H1 (cell line): ENCODE results near the gene ADAMTS17. TPM values are rescaled to one million over a fixed set of nuclear protein-coding genes. Genes with fewer than 3 reads are reported as not detected.

Source experiments
- CTCF ChIA-PET: fragments of 300-600 bp; sonication (Branson Sonifier 250); formaldehyde crosslinking; loops from one replicate; lab custom pipeline; 2021; ENCODE audit not compliant: partially characterized antibody; lab: Charles Lee
- POLR2A ChIA-PET: fragments of 300-600 bp; sonication (Branson Sonifier 250); formaldehyde crosslinking; loops from one replicate; lab custom pipeline; 2021; ENCODE audit warnings: inconsistent platforms; ENCODE audit not compliant: partially characterized antibody; lab: Charles Lee
- DNase-seq, 2 experiments: peaks; one replicate each; pipeline versions ENCODE4 v3.0.0 to v3.0.0-alpha.2; 2010 to 2022; ENCODE audit warnings: low spot score in 2 of 2, low read depth in 1 of 2, mixed read lengths in 1 of 2
- FAIRE-seq: peaks from 2 replicates; lab custom pipeline; 2011; peaks lifted over from hg19 to GRCh38; lab: Jason Lieb, UNC
- H2AFZ ChIP-seq: 2 replicates; pipeline ENCODE4 v1.8.1; 2012; ENCODE audit warnings: low read length, inconsistent platforms
- H2AK5ac ChIP-seq: 2 replicates; pipeline ENCODE4 v1.6.1; 2013; ENCODE audit warnings: low read depth, low read length
- H2BK120ac ChIP-seq: replicated peaks from 2 replicates; pipeline ENCODE3; 2013; ENCODE audit warnings: low read depth, low read length, inconsistent platforms
- H2BK12ac ChIP-seq: 2 replicates; pipeline ENCODE4 v1.6.1; 2013; ENCODE audit warnings: low read depth, low read length
- H2BK15ac ChIP-seq: 2 replicates; pipeline ENCODE4 v1.6.1; 2013; ENCODE audit warnings: low read length
- H2BK20ac ChIP-seq: 2 replicates; pipeline ENCODE4 v1.6.1; 2013; ENCODE audit warnings: low read length
- H2BK5ac ChIP-seq: 2 replicates; pipeline ENCODE4 v1.6.1; 2013; ENCODE audit warnings: low read depth, low read length
- H3K14ac ChIP-seq: 2 replicates; pipeline ENCODE4 v1.6.1; 2013; ENCODE audit warnings: inconsistent platforms; ENCODE audit not compliant: insufficient read length
- H3K18ac ChIP-seq: 2 replicates; pipeline ENCODE4 v1.6.1; 2013; ENCODE audit warnings: low read length; ENCODE audit errors: extremely low read depth
- H3K23ac ChIP-seq: 2 replicates; pipeline ENCODE4 v1.6.1; 2013; ENCODE audit warnings: inconsistent platforms; ENCODE audit not compliant: insufficient read length
- H3K23me2 ChIP-seq: 2 replicates; pipeline ENCODE4 v1.6.1; 2013; ENCODE audit warnings: low read depth, low read length
- H3K27ac ChIP-seq: 2 replicates; pipeline ENCODE4 v1.6.1; 2011; ENCODE audit warnings: low read depth, low read length, inconsistent platforms
- H3K27me3 ChIP-seq, 4 experiments: replicated peaks in 1 of 4; 1 replicate in 1 of 4; 2 replicates in 3 of 4; pipeline versions ENCODE4 v1.6.1 to v1.8.1; 2011 to 2013; ENCODE audit warnings: low read length in 3 of 4, mild to moderate bottlenecking in 3 of 4, inconsistent platforms in 2 of 4, mixed read lengths in 2 of 4, moderate library complexity in 1 of 4; ENCODE audit not compliant: control insufficient read depth in 3 of 4, insufficient read depth in 3 of 4; ENCODE audit errors: extremely low read depth in 1 of 4
- H3K36me3 ChIP-seq, 4 experiments: 2 replicates each; pipeline versions ENCODE4 v1.6.1 to v1.8.1; 2011 to 2013; ENCODE audit warnings: mild to moderate bottlenecking in 4 of 4, low read length in 3 of 4, moderate library complexity in 2 of 4, control low read depth in 1 of 4, inconsistent platforms in 1 of 4; ENCODE audit not compliant: insufficient read depth in 4 of 4, control insufficient read depth in 2 of 4
- H3K4ac ChIP-seq: replicated peaks from 2 replicates; pipeline ENCODE3; 2013; ENCODE audit warnings: low read length, low read depth, mixed read lengths, inconsistent platforms; ENCODE audit not compliant: insufficient read length
- H3K4me1 ChIP-seq, 4 experiments: replicated peaks in 1 of 4; 1 replicate in 1 of 4; 2 replicates in 3 of 4; pipeline versions ENCODE4 v1.6.1 to v1.8.1; 2011 to 2013; ENCODE audit warnings: low read length in 3 of 4, inconsistent platforms in 2 of 4, mixed read lengths in 1 of 4; ENCODE audit not compliant: insufficient read depth in 4 of 4, control insufficient read depth in 3 of 4
- H3K4me2 ChIP-seq, 2 experiments: 2 replicates each; pipeline versions ENCODE4 v1.6.1 to v1.8.1; 2011 to 2013; ENCODE audit warnings: low read depth in 2 of 2, low read length in 2 of 2, control low read depth in 1 of 2, inconsistent platforms in 1 of 2, mild to moderate bottlenecking in 1 of 2; ENCODE audit not compliant: insufficient read depth in 1 of 2
- H3K4me3 ChIP-seq, 4 experiments: fragments of 200-600, 300-600 bp in 1 of 4; sonication (generic), shearing (Covaris generic), sonication (Bioruptor Twin) in 1 of 4; 2 replicates each; pipeline versions ENCODE4 v1.5.1 to v1.8.1; 2011 to 2016; ENCODE audit warnings: low read length in 4 of 4, low read depth in 3 of 4, control low read depth in 2 of 4, inconsistent platforms in 2 of 4, mild to moderate bottlenecking in 2 of 4, mixed read lengths in 1 of 4, moderate library complexity in 1 of 4; ENCODE audit not compliant: insufficient read depth in 2 of 4; ENCODE audit errors: extremely low read depth in 1 of 4
- H3K56ac ChIP-seq: replicated peaks from 2 replicates; pipeline ENCODE3; 2013; ENCODE audit warnings: low read depth, mild to moderate bottlenecking, mixed read lengths, low read length, inconsistent platforms; ENCODE audit not compliant: insufficient read length
- H3K79me1 ChIP-seq: 2 replicates; pipeline ENCODE4 v1.6.1; 2013; ENCODE audit warnings: low read depth, low read length, control low read depth
- H3K79me2 ChIP-seq, 2 experiments: 2 replicates each; pipeline versions ENCODE4 v1.6.1 to v1.8.1; 2012 to 2013; ENCODE audit warnings: low read length in 2 of 2, mild to moderate bottlenecking in 2 of 2, inconsistent platforms in 1 of 2; ENCODE audit not compliant: insufficient read depth in 2 of 2, control insufficient read depth in 1 of 2
- H3K9ac ChIP-seq, 4 experiments: replicated peaks in 1 of 4; 1 replicate in 1 of 4; 2 replicates in 3 of 4; pipeline versions ENCODE4 v1.6.1 to v1.8.1; 2011 to 2013; ENCODE audit warnings: low read depth in 3 of 4, low read length in 3 of 4, control low read depth in 2 of 4, mild to moderate bottlenecking in 2 of 4, moderate library complexity in 2 of 4, inconsistent platforms in 1 of 4; ENCODE audit errors: extremely low read depth in 1 of 4
- H3K9me3 ChIP-seq, 2 experiments: 2 replicates each; pipeline versions ENCODE4 v1.6.1 to v1.8.1; 2012 to 2013; ENCODE audit warnings: mild to moderate bottlenecking in 2 of 2, moderate library complexity in 2 of 2, control low read depth in 1 of 2, inconsistent platforms in 1 of 2, low read depth in 1 of 2, low read length in 1 of 2, mixed read lengths in 1 of 2; ENCODE audit not compliant: insufficient read depth in 2 of 2
- H4K20me1 ChIP-seq, 2 experiments: replicated peaks in 1 of 2; 2 replicates each; pipeline versions ENCODE3 to v1.8.1; 2011 to 2013; ENCODE audit warnings: inconsistent platforms in 2 of 2, low read length in 2 of 2, mild to moderate bottlenecking in 1 of 2; ENCODE audit not compliant: insufficient read depth in 2 of 2, control insufficient read depth in 1 of 2
- H4K5ac ChIP-seq: 2 replicates; pipeline ENCODE4 v1.6.1; 2013; ENCODE audit warnings: low read length, low read depth, mixed read lengths, inconsistent platforms; ENCODE audit not compliant: insufficient read length
- H4K8ac ChIP-seq: 2 replicates; pipeline ENCODE4 v1.8.0; 2013; ENCODE audit warnings: mild to moderate bottlenecking, moderate library complexity, low read length, inconsistent platforms; ENCODE audit not compliant: insufficient read depth; ENCODE audit errors: extremely low read depth
- H4K91ac ChIP-seq: replicated peaks from 2 replicates; pipeline ENCODE3; 2013; ENCODE audit warnings: low read length, mixed read lengths, inconsistent platforms; ENCODE audit not compliant: insufficient read length
- BCL11A ChIP-seq, 2 experiments: IDR thresholded peaks; one replicate each; pipeline ENCODE4 v1.6.1; 2011; ENCODE audit warnings: low read depth in 2 of 2, low read length in 2 of 2, mild to moderate bottlenecking in 2 of 2
- CTCF ChIP-seq, 3 experiments: IDR thresholded peaks; 1 replicate in 2 of 3; 2 replicates in 1 of 3; pipeline versions ENCODE4 v1.5.1 to v1.6.1; 2011; ENCODE audit warnings: low read length in 3 of 3, mild to moderate bottlenecking in 3 of 3, inconsistent platforms in 2 of 3, low read depth in 1 of 3, moderate library complexity in 1 of 3; ENCODE audit not compliant: insufficient read depth in 1 of 3; ENCODE audit errors: control extremely low read depth in 1 of 3
- JUND ChIP-seq: IDR thresholded peaks from 2 replicates; pipeline ENCODE4 v1.6.1; 2011; ENCODE audit warnings: mild to moderate bottlenecking, improper control_type of control experiment, low read length
- NANOG ChIP-seq: IDR thresholded peaks from 2 replicates; pipeline ENCODE4 v1.6.1; 2011; ENCODE audit warnings: low read length, low read depth, mild to moderate bottlenecking, inconsistent platforms; ENCODE audit not compliant: insufficient read depth, poor library complexity, severe bottlenecking
- POLR2AphosphoS5 ChIP-seq: IDR thresholded peaks from 2 replicates; pipeline ENCODE4 v1.6.1; 2011; ENCODE audit warnings: low read depth, low read length
- SIRT6 ChIP-seq: IDR thresholded peaks from one replicate; pipeline ENCODE4 v1.7.1; 2012; ENCODE audit warnings: low read length, inconsistent platforms
- TAF1 ChIP-seq: IDR thresholded peaks from 2 replicates; pipeline ENCODE4 v1.6.1; 2011; ENCODE audit warnings: mild to moderate bottlenecking, low read depth, low read length
- TBP ChIP-seq: IDR thresholded peaks from 2 replicates; pipeline ENCODE4 v1.6.1; 2011; ENCODE audit warnings: low read depth, low read length, improper control_type of control experiment
- TEAD4 ChIP-seq: IDR thresholded peaks from 2 replicates; pipeline ENCODE4 v1.6.1; 2012; ENCODE audit warnings: low read depth, low read length, inconsistent platforms, mixed read lengths
- YY1 ChIP-seq: IDR thresholded peaks from 2 replicates; pipeline ENCODE4 v1.6.1; 2011; ENCODE audit warnings: low read depth, mild to moderate bottlenecking, low read length
- ZNF274 ChIP-seq: IDR thresholded peaks from 2 replicates; pipeline ENCODE4 v1.7.0; 2012; ENCODE audit warnings: low read length, borderline replicate concordance; ENCODE audit errors: extremely low read depth
- WGBS, 2 experiments: shearing (Covaris generic) in 1 of 2; methylation state at CpG; one replicate each; pipeline versions ENCODE4 v1.1.6 to v1.1.7; 2013 to 2015; ENCODE audit warnings: low lambda C conversion rate in 2 of 2, mixed read lengths in 2 of 2, inconsistent platforms in 1 of 2, low coverage in 1 of 2, missing lambda C conversion rate in 1 of 2; ENCODE audit not compliant: insufficient replicate concordance in 2 of 2, insufficient coverage in 1 of 2, insufficient read length in 1 of 2; ENCODE audit errors: extremely low coverage in 1 of 2, missing lambda C conversion rate in 1 of 2; 5-methylcytosine and 5-hydroxymethylcytosine counted together
- polyA plus RNA-seq, 7 experiments: library from polyadenylated mRNA; depleted of rRNA in 3 of 7; stranded (reverse) in 5 of 7; unstranded in 2 of 7; fragments of >200 nt in 5 of 7; fragments of 200-250 nt in 2 of 7; gene quantifications; 1 replicate in 5 of 7; 2 replicates in 1 of 7; 4 replicates in 1 of 7; pipeline versions ENCODE4 v1.2.1 to v1.2.3, GENCODE V29; 2011 to 2013; ENCODE audit warnings: missing spikeins in 2 of 7, mixed read lengths in 2 of 7
- total RNA-seq: library from RNA; stranded (reverse); fragmentation: NEBNext Ultra II Directional; extraction: Animal tissue kit (Norgen Biotek cat#: 25700); gene quantifications from 2 replicates; pipeline ENCODE4 v1.2.1, GENCODE V29; 2021

Gene ADAMTS17
- total and polyA plus RNA-seq, 2 of the 8 experiments (the other 6 are each of a cell fraction or from before 2014, with no cell fraction given): 0.51 to 1.7 TPM

DNA sequence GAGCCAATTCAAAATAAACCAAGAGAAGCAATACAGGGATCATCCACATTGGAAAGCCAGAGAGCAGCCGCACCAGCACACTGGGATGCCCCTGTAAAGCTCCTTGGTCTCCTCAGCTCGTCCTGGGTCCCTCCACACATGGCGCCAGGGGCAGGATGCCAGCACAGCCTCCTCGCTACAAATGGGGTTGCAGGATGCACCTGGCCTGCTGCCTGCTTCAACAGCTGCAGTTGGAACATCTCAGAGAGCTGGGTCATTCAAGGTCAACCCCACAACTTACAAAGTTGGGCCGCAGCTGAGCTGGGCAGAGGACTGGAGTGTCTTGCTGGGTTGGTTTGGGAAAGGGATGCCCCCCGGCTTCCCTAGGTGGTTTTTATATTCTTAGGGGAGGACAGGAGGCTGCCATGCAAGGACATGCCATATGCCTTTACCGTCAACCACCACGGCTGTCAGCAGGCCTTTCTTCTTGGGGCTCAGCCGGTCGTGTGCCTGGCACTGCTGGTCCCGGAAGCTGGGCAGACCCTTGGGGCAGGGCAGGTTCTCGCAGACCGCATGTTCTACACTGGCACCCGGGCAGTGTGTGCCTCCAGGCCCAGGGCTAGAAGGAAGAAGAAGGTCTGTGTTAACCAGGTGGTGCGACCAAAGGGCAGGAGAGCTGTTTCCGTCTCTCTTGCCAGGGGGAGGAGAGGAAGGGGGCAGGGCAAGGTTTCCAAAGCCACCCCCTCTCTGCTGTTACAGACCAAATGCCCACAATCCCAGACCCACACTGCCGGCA lies 225.2 kb downstream of the ADAMTS17 start:
- H3K23me2 ChIP-seq: no peaks in the 10 kb centered on the region
- no peak overlapping the region for H2AK5ac ChIP-seq
- no peak overlapping the region for H3K4me2 ChIP-seq
- no peak overlapping the region for H3K9ac ChIP-seq
- H4K91ac ChIP-seq: no peak overlapping the region
- no peak overlapping the region for H3K23ac ChIP-seq
- no peaks in the 10 kb centered on the region for H3K79me2 ChIP-seq
- no peak overlapping the region for H2BK20ac ChIP-seq
- POLR2A ChIA-PET: no interaction called here
- H2BK12ac ChIP-seq: no peak overlapping the region
- no peaks in the 10 kb centered on the region for H3K27me3 ChIP-seq
- no peak overlapping the region for H3K18ac ChIP-seq
- no peaks in the 10 kb centered on the region for H3K36me3 ChIP-seq
- H3K14ac ChIP-seq: no peak overlapping the region
- H3K27ac ChIP-seq: no peak overlapping the region
- H3K4me1 ChIP-seq: peaks cover 0 to 4% (median 0%) of the 10 kb centered on the region in 4 experiments; a peak in 2 of 7 replicates
- H4K8ac ChIP-seq: no peak overlapping the region
- H2AFZ ChIP-seq: no peak overlapping the region
- H3K4me3 ChIP-seq: no peak overlapping the region
- no peaks in the 10 kb centered on the region for H3K79me1 ChIP-seq
- H2BK5ac ChIP-seq: no peak overlapping the region
- no peak for FAIRE-seq
- no peaks in the 10 kb centered on the region for H4K20me1 ChIP-seq
- CTCF ChIA-PET: interaction anchor here (0.9 to 1.6 kb wide), 5 partner anchors 10 to 233 kb away, joined by 3 to 6 read pairs (median 3); no protein-coding TSS in a partner anchor
- no peak overlapping the region for H3K56ac ChIP-seq
- H2BK15ac ChIP-seq: no peak overlapping the region
- H2BK120ac ChIP-seq: no peak overlapping the region
- DNase-seq: no peak
- peaks cover 5 to 6% of the 10 kb centered on the region in 2 experiments for H3K9me3 ChIP-seq
- H4K5ac ChIP-seq: no peak overlapping the region
- H3K4ac ChIP-seq: no peak overlapping the region
- WGBS, 2 experiments: 78% methylated on average over 14 of the region's 17 CpGs; no CpG with 5 or more reads in 1 of the 2 experiments
- TF ChIP-seq YY1 (no peak), TAF1 (no peak), TBP (no peak), POLR2AphosphoS5 (no peak), JUND (no peak), ZNF274 (no peak), CTCF (IDR thresholded peaks at IDR 0.05; ENCODE audit: control extremely low read depth in 1 of 3, insufficient read depth in 1 of 3, low read depth in 1 of 3, low read length in 3 of 3) (no peak), BCL11A (IDR thresholded peaks at IDR 0.05; ENCODE audit: low read depth in 2 of 2, low read length in 2 of 2) (no peak), TEAD4 (no peak), NANOG (no peak), SIRT6 (no peak)
